H9 (cell line): ENCODE data around the gene HS2ST1. TPM values are rescaled to one million over a fixed set of nuclear protein-coding genes. Genes with fewer than 3 reads are reported as not detected.

Experiments
- DNase-seq: peaks from one replicate; pipeline ENCODE4 v3.0.0-alpha.2; 2017
- H2AFZ ChIP-seq: one replicate; pipeline ENCODE4 v1.6.1; 2013; ENCODE audit warnings: mild to moderate bottlenecking, low read length, control low read depth, moderate library complexity
- H2AK5ac ChIP-seq: 2 replicates; pipeline ENCODE4 v1.6.1; 2013; ENCODE audit warnings: low read length, control low read depth, mixed read lengths; ENCODE audit not compliant: insufficient read length
- H2BK120ac ChIP-seq: one replicate; pipeline ENCODE4 v1.6.1; 2013; ENCODE audit warnings: low read depth, mild to moderate bottlenecking, low read length, control low read depth, inconsistent platforms; ENCODE audit not compliant: poor library complexity, severe bottlenecking
- H2BK12ac ChIP-seq: 2 replicates; pipeline ENCODE4 v1.6.1; 2013; ENCODE audit warnings: low read length, control low read depth, mixed read lengths, low read depth; ENCODE audit not compliant: insufficient read length
- H2BK15ac ChIP-seq: 2 replicates; pipeline ENCODE4 v1.6.1; 2013; ENCODE audit warnings: low read depth, low read length, control low read depth
- H2BK20ac ChIP-seq: one replicate; pipeline ENCODE4 v1.6.1; 2013; ENCODE audit warnings: low read depth, mild to moderate bottlenecking, low read length, control low read depth, inconsistent platforms; ENCODE audit not compliant: poor library complexity, severe bottlenecking
- H2BK5ac ChIP-seq: 2 replicates; pipeline ENCODE4 v1.6.1; 2013; ENCODE audit warnings: low read length, control low read depth, mixed read lengths; ENCODE audit not compliant: insufficient read length
- H3K14ac ChIP-seq: 2 replicates; pipeline ENCODE4 v1.6.1; 2013; ENCODE audit warnings: low read length, control low read depth; ENCODE audit not compliant: insufficient read depth
- H3K18ac ChIP-seq: 2 replicates; pipeline ENCODE4 v1.6.1; 2013; ENCODE audit warnings: low read depth, mild to moderate bottlenecking, mixed read lengths, low read length, control low read depth; ENCODE audit not compliant: insufficient read length
- H3K23ac ChIP-seq: 2 replicates; pipeline ENCODE4 v1.6.1; 2013; ENCODE audit warnings: low read length, control low read depth, mixed read lengths, low read depth; ENCODE audit not compliant: insufficient read length
- H3K23me2 ChIP-seq: 2 replicates; pipeline ENCODE4 v1.6.1; 2013; ENCODE audit warnings: low read depth, mild to moderate bottlenecking, mixed read lengths, low read length, control low read depth; ENCODE audit not compliant: insufficient read length, poor library complexity, severe bottlenecking
- H3K27ac ChIP-seq: 2 replicates; pipeline ENCODE4 v1.5.1; 2013; ENCODE audit warnings: low read length, control low read depth, mixed read lengths, low read depth; ENCODE audit not compliant: insufficient read length
- H3K27me3 ChIP-seq: 2 replicates; pipeline ENCODE4 v1.6.1; 2013; ENCODE audit warnings: low read length, control low read depth, inconsistent platforms; ENCODE audit not compliant: insufficient read depth
- H3K4ac ChIP-seq: 2 replicates; pipeline ENCODE4 v1.6.1; 2013; ENCODE audit warnings: low read depth, mild to moderate bottlenecking, control low read depth, inconsistent platforms, low read length, moderate library complexity
- H3K4me1 ChIP-seq: 2 replicates; pipeline ENCODE4 v1.6.1; 2013; ENCODE audit warnings: low read length, control low read depth, inconsistent platforms; ENCODE audit not compliant: insufficient read depth
- H3K4me2 ChIP-seq: 2 replicates; pipeline ENCODE4 v1.6.1; 2013; ENCODE audit warnings: low read length, control low read depth, mixed read lengths; ENCODE audit not compliant: insufficient read length, insufficient read depth
- H3K56ac ChIP-seq: 2 replicates; pipeline ENCODE4 v1.6.1; 2013; ENCODE audit warnings: low read depth, mild to moderate bottlenecking, mixed read lengths, low read length, control low read depth; ENCODE audit not compliant: insufficient read length
- H3K79me1 ChIP-seq: 2 replicates; pipeline ENCODE4 v1.6.1; 2013; ENCODE audit warnings: low read depth, mild to moderate bottlenecking, moderate library complexity, low read length, control low read depth, inconsistent platforms; ENCODE audit not compliant: insufficient read depth, poor library complexity, severe bottlenecking
- H3K79me2 ChIP-seq: 2 replicates; pipeline ENCODE4 v1.6.1; 2013; ENCODE audit warnings: low read length, control low read depth, inconsistent platforms; ENCODE audit not compliant: insufficient read depth
- H3K9ac ChIP-seq: 2 replicates; pipeline ENCODE4 v1.6.1; 2013; ENCODE audit warnings: low read length, control low read depth, mixed read lengths; ENCODE audit not compliant: insufficient read length; ENCODE audit errors: extremely low read depth
- H3K9me3 ChIP-seq: one replicate; pipeline ENCODE4 v1.6.1; 2013; ENCODE audit warnings: low read depth, low read length, inconsistent platforms; ENCODE audit not compliant: control insufficient read depth
- H3T11ph ChIP-seq: one replicate; pipeline ENCODE4 v1.6.1; 2013; ENCODE audit warnings: mild to moderate bottlenecking, low read length, control low read depth, inconsistent platforms
- H4K20me1 ChIP-seq: one replicate; pipeline ENCODE4 v1.6.1; 2013; ENCODE audit not compliant: control insufficient read depth, insufficient read length, insufficient read depth
- H4K5ac ChIP-seq: 2 replicates; pipeline ENCODE4 v1.6.1; 2013; ENCODE audit warnings: low read depth, mild to moderate bottlenecking, mixed read lengths, low read length, control low read depth; ENCODE audit not compliant: insufficient read length
- H4K8ac ChIP-seq: replicated peaks from 2 replicates; pipeline ENCODE4 v1.6.1; 2013; ENCODE audit warnings: low read length, control low read depth, mixed read lengths, low read depth; ENCODE audit not compliant: insufficient read length
- H4K91ac ChIP-seq: 2 replicates; pipeline ENCODE4 v1.6.1; 2013; ENCODE audit warnings: low read depth, mild to moderate bottlenecking, moderate library complexity, mixed read lengths, low read length, control low read depth; ENCODE audit not compliant: insufficient read length
- H3K27ac Mint-ChIP-seq, 3 experiments: 2 replicates in 2 of 3; 3 replicates in 1 of 3; pipeline ENCODE4 v1.8.0; 2020 to 2021; ENCODE audit warnings: mixed read lengths in 3 of 3, mild to moderate bottlenecking in 1 of 3, moderate library complexity in 1 of 3
- H3K27me3 Mint-ChIP-seq: 2 replicates; pipeline ENCODE4 v1.8.0; 2021; ENCODE audit warnings: low read depth, mild to moderate bottlenecking, moderate library complexity, mixed read lengths
- H3K36me3 Mint-ChIP-seq, 3 experiments: 2 replicates in 2 of 3; 3 replicates in 1 of 3; pipeline ENCODE4 v1.8.0; 2020 to 2021; ENCODE audit warnings: low read depth in 3 of 3, mixed read lengths in 3 of 3; ENCODE audit not compliant: insufficient read depth in 1 of 3
- H3K4me1 Mint-ChIP-seq, 2 experiments: 2 replicates each; pipeline ENCODE4 v1.8.0; 2020; ENCODE audit warnings: mixed read lengths in 2 of 2
- H3K4me3 Mint-ChIP-seq, 2 experiments: 2 replicates in 1 of 2; 3 replicates in 1 of 2; pipeline ENCODE4 v1.8.0; 2020 to 2021; ENCODE audit warnings: mild to moderate bottlenecking in 2 of 2, mixed read lengths in 2 of 2, moderate library complexity in 1 of 2
- H3K9me3 Mint-ChIP-seq, 2 experiments: 2 replicates in 1 of 2; 3 replicates in 1 of 2; pipeline ENCODE4 v1.8.0; 2020; ENCODE audit warnings: mild to moderate bottlenecking in 2 of 2, mixed read lengths in 2 of 2, moderate library complexity in 1 of 2
- WGBS: extraction: QIAGEN DNeasy Blood & Tissue Kit; methylation state at CpG from one replicate; pipeline ENCODE4 v1.1.7; 2013; ENCODE audit warnings: missing lambda C conversion rate, low lambda C conversion rate, mixed read lengths; ENCODE audit not compliant: insufficient read length; ENCODE audit errors: extremely low coverage; 5-methylcytosine and 5-hydroxymethylcytosine counted together
- total RNA-seq: library from RNA; stranded (reverse); gene quantifications from 2 replicates; pipeline ENCODE4 v1.2.1, GENCODE V29; 2021
- TF ChIP-seq, protein P1 (sequence below): fragments of 200-600 bp; sonication (generic); conservative IDR thresholded peaks from 3 replicates; pipeline ENCODE4 v1.8.0; 2021; ENCODE audit warnings: antibody characterized with exemption, mild to moderate bottlenecking

The HS2ST1 gene
- total RNA-seq, 1 experiment from 2014 or later, result 20.1 TPM

DNA sequence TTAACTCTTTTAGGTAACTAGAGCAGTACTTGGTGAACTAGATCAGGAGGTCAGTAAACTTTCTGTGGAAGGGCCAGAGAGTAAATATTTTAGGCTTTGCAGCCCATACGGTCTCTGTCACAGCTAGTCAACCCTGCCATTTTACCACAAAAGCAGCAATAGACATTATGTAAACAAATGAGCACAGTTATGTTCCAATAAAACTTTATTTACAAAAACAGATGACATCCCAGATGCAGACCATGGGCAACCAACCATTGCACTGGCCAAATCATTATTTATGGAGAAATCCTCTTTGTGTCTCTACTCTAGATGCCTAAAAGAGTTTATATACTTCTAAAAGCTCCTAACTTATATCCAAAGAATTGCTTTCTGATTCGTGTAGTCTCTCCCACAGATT is 192.4 kb downstream of the HS2ST1 start:
- no peak overlapping the region for H4K5ac ChIP-seq
- no peak overlapping the region for H3K56ac ChIP-seq
- no peaks in the 10 kb centered on the region for H3K79me1 ChIP-seq
- Mint-ChIP-seq H3K4me3 (no peak overlapping the region), H3K9me3 (no peaks in the 10 kb centered on the region), H3K27ac (no peak overlapping the region), H3K4me1 (peaks cover 7 to 11% of the 10 kb centered on the region in 2 experiments), H3K36me3 (peaks cover 0 to 1% (median 0%) of the 10 kb centered on the region in 3 experiments; a peak in 3 of 7 replicates), H3K27me3 (no peaks in the 10 kb centered on the region)
- no peak overlapping the region for H4K8ac ChIP-seq
- H3K23ac ChIP-seq, result no peak overlapping the region
- TF ChIP-seq, protein P1, sequence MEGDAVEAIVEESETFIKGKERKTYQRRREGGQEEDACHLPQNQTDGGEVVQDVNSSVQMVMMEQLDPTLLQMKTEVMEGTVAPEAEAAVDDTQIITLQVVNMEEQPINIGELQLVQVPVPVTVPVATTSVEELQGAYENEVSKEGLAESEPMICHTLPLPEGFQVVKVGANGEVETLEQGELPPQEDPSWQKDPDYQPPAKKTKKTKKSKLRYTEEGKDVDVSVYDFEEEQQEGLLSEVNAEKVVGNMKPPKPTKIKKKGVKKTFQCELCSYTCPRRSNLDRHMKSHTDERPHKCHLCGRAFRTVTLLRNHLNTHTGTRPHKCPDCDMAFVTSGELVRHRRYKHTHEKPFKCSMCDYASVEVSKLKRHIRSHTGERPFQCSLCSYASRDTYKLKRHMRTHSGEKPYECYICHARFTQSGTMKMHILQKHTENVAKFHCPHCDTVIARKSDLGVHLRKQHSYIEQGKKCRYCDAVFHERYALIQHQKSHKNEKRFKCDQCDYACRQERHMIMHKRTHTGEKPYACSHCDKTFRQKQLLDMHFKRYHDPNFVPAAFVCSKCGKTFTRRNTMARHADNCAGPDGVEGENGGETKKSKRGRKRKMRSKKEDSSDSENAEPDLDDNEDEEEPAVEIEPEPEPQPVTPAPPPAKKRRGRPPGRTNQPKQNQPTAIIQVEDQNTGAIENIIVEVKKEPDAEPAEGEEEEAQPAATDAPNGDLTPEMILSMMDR, result no peak
- H3K23me2 ChIP-seq, result no peaks in the 10 kb centered on the region
- no peak overlapping the region for H3K18ac ChIP-seq
- H2BK12ac ChIP-seq, result no peak overlapping the region
- no peak overlapping the region for H3K27ac ChIP-seq
- no peak overlapping the region for H2BK5ac ChIP-seq
- H2AK5ac ChIP-seq, result no peak overlapping the region
- no peak overlapping the region for H2BK15ac ChIP-seq
- H2BK20ac ChIP-seq, result no peak overlapping the region
- no peak overlapping the region for H3T11ph ChIP-seq
- H3K9me3 ChIP-seq, result no peaks in the 10 kb centered on the region
- no peak for DNase-seq
- H4K20me1 ChIP-seq, result no peaks in the 10 kb centered on the region
- no peak overlapping the region for H3K14ac ChIP-seq
- H3K79me2 ChIP-seq, result no peaks in the 10 kb centered on the region
- H3K4ac ChIP-seq, result no peak overlapping the region
- H2BK120ac ChIP-seq, result no peak overlapping the region
- H4K91ac ChIP-seq, result no peak overlapping the region
- H2AFZ ChIP-seq, result no peak overlapping the region
- no peaks in the 10 kb centered on the region for H3K4me1 ChIP-seq
- WGBS, result no CpG with 5 or more reads among the region's 2 CpGs
- no peak overlapping the region for H3K9ac ChIP-seq
- no peaks in the 10 kb centered on the region for H3K27me3 ChIP-seq
- no peak overlapping the region for H3K4me2 ChIP-seq
